ENCODE data around the gene THEM4. TPM values are rescaled to one million over a fixed set of nuclear protein-coding genes. Genes with fewer than 3 reads are reported as not detected.

The THEM4 gene
- total RNA-seq, 3 donors from 2014 or later, result 21.6 to 23.7 (median 22.2) TPM

DNA sequence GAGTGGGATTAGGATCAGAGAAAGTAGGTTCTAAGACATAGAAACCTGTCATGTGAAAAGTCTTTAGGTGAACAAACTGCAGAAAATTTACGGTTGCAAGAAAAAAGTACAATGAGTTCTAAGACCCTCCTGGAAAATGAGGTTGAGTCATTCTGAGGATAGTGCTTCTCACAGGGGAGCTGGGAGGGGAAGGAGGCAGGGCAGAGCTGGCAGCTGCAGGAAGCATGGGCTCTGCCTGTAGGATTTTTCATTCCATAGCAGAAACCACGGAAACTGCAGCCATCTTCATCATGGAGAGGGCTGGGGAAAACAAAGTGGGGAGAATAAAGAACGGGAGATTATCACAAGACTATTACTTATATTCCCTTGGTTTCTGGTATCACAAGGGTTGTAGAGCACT lies 25.8 kb upstream of the THEM4 start:
- Histone ChIP-seq H3K9me3 (no peaks in the 10 kb centered on the region), H3K27me3 (no peaks in the 10 kb centered on the region), H3K4me1 (no peaks in the 10 kb centered on the region), H3K36me3 (no peaks in the 10 kb centered on the region), H3K4me3 (no peak overlapping the region), H3K27ac (no peak overlapping the region)
- DNase-seq (ENCODE audit: low spot score in 2 of 2), result no peak
- TF ChIP-seq POLR2AphosphoS5 (IDR thresholded peaks at IDR 0.05) (no peak), POLR2A (IDR thresholded peaks at IDR 0.05) (no peak)
- TF ChIP-seq, protein P1, sequence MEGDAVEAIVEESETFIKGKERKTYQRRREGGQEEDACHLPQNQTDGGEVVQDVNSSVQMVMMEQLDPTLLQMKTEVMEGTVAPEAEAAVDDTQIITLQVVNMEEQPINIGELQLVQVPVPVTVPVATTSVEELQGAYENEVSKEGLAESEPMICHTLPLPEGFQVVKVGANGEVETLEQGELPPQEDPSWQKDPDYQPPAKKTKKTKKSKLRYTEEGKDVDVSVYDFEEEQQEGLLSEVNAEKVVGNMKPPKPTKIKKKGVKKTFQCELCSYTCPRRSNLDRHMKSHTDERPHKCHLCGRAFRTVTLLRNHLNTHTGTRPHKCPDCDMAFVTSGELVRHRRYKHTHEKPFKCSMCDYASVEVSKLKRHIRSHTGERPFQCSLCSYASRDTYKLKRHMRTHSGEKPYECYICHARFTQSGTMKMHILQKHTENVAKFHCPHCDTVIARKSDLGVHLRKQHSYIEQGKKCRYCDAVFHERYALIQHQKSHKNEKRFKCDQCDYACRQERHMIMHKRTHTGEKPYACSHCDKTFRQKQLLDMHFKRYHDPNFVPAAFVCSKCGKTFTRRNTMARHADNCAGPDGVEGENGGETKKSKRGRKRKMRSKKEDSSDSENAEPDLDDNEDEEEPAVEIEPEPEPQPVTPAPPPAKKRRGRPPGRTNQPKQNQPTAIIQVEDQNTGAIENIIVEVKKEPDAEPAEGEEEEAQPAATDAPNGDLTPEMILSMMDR (IDR thresholded peaks at IDR 0.05), result no peak
- intact Hi-C loops (cut with DNase I; ENCODE audit: low total_unique reads), result no loop called here

DNA sequence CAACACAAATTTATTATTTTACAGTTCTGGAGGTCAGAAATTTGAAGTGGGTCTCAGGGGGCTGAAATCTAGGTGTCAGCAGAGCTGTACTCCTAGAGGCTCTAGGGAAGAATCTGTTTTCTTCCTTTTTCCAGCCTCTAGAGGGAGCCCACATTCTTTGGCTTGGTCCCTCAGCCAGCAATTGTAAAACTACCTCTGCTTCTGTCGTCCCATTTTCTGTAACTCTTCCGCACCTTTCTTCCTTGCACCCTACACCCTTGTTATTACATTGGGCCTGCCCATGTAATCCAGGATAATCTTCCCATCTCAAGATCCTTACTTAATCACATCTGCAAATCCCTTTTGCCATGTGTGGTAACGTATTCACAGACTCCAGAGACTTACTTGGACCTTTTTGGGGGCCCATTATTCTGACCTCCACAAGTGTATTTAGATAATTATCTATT lies 24.8 kb upstream of the THEM4 start:
- no peak overlapping the region for H3K4me3 ChIP-seq
- H3K27ac ChIP-seq, result no peak overlapping the region
- no peaks in the 10 kb centered on the region for H3K27me3 ChIP-seq
- intact Hi-C loops (cut with DNase I; ENCODE audit: low total_unique reads), result no loop called here
- no peaks in the 10 kb centered on the region for H3K4me1 ChIP-seq
- no peaks in the 10 kb centered on the region for H3K9me3 ChIP-seq
- no peak for DNase-seq (ENCODE audit: low spot score in 2 of 2)
- TF ChIP-seq POLR2AphosphoS5 (IDR thresholded peaks at IDR 0.05) (peak in 2 of 3 donors; percentile 22 to 30), POLR2A (IDR thresholded peaks at IDR 0.05) (no peak)
- TF ChIP-seq, protein P1 (IDR thresholded peaks at IDR 0.05), result peak in 2 of 3 donors; percentile 85
- H3K36me3 ChIP-seq, result no peaks in the 10 kb centered on the region

DNA sequence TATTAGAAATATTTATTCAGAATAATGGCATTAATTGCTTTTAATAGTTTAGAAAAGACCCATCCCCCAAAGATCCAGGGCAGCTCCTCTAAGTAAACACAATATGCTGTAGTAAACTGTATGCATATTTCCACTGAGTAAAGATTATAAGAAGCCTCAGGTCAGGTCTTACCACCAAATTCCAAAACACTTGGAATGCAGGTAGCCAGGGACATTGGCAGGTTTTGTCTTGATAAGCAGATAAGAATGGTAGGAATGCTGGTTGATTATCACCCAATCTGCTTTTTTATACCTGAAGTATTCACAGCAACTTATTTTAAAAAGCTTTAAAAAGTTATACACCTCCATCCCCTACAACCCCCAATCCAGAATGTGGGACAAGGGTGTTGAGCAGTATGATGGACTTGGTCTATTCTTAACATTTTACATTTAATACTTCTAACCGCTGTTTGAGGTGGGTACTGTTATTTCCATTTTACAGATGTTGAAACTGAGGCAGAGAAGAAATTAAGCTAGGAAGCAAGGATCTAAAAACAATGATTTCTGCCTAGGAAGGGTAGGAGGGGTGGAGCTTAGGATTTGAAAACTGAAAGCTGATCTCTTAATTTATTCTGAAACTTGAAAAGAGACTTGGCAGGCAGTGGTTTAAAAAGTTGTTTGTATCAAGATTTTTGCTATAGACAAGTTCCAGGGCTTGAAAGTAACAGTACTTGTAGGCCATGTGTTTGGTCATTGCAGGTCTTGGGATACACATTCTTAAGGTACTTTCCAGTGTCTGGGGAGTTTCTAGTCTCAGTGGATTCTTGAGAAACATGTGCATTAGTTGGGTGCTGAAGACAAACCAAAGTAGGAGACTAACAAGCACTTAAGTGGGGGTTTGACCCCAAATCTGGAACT lies 15.6 kb upstream of the THEM4 start:
- no peak overlapping the region for H3K4me3 ChIP-seq
- intact Hi-C loops (cut with DNase I; ENCODE audit: low total_unique reads), result no loop called here
- H3K4me1 ChIP-seq, result no peaks in the 10 kb centered on the region
- H3K9me3 ChIP-seq, result no peaks in the 10 kb centered on the region
- H3K36me3 ChIP-seq, result no peaks in the 10 kb centered on the region
- TF ChIP-seq POLR2AphosphoS5 (IDR thresholded peaks at IDR 0.05), result no peak
- TF ChIP-seq, protein P1 (IDR thresholded peaks at IDR 0.05), result no peak
- TF ChIP-seq POLR2A (IDR thresholded peaks at IDR 0.05), result no peak
- no peak for DNase-seq (ENCODE audit: low spot score in 2 of 2)
- no peak overlapping the region for H3K27ac ChIP-seq
- H3K27me3 ChIP-seq, result no peaks in the 10 kb centered on the region

DNA sequence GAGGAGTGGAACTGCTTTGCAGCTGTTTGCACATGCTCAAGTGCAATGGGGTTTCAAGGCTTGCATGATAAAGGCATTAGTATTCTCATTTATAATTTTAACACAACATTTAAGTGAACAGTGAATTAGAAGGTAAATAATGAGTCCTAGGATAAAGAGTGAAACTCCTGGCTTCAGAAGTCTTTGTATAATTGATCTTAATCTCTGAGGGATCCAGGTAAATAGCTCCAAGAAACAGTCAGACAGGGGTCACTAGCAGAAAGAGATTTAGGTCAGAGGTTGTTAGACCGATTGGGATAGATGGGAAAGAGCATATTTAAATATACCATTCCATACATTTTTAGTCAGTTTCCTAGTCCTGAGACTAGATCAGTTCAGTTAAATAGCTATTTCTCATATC lies 14.1 kb upstream of the THEM4 start:
- Histone ChIP-seq H3K27ac (no peak overlapping the region), H3K36me3 (no peaks in the 10 kb centered on the region), H3K27me3 (no peaks in the 10 kb centered on the region), H3K4me3 (no peak overlapping the region), H3K9me3 (no peaks in the 10 kb centered on the region), H3K4me1 (no peaks in the 10 kb centered on the region)
- TF ChIP-seq, protein P1 (IDR thresholded peaks at IDR 0.05), result no peak
- TF ChIP-seq POLR2AphosphoS5 (IDR thresholded peaks at IDR 0.05) (no peak), POLR2A (IDR thresholded peaks at IDR 0.05) (no peak)
- DNase-seq (ENCODE audit: low spot score in 2 of 2), result no peak
- intact Hi-C loops (cut with DNase I; ENCODE audit: low total_unique reads), result no loop called here

DNA sequence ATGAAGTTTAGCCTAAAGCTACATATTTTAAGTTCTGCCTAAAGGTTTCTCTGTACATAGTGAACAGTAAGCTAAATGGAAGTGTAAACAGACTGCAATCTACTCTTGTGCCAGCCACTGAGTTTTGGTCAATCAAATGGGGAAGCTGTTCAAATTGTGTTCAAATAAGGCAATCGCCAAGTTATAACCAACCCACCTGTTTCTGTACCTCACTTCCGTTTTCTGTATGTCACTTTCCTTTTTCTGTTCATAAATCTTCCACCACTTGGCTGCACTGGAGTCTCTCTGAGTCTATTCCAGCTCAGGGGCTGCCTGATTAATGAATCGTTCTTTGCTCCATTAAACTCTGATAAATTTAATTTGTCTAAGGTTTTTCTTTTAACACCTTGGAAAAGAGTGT lies 10.8 kb upstream of the THEM4 start:
- H3K27me3 ChIP-seq, result no peaks in the 10 kb centered on the region
- H3K27ac ChIP-seq, result no peak overlapping the region
- H3K4me3 ChIP-seq, result no peak overlapping the region
- H3K4me1 ChIP-seq, result no peaks in the 10 kb centered on the region
- H3K9me3 ChIP-seq, result no peaks in the 10 kb centered on the region
- no peak for DNase-seq (ENCODE audit: low spot score in 2 of 2)
- TF ChIP-seq POLR2AphosphoS5 (IDR thresholded peaks at IDR 0.05) (no peak), POLR2A (IDR thresholded peaks at IDR 0.05) (no peak)
- TF ChIP-seq, protein P1 (IDR thresholded peaks at IDR 0.05), result no peak
- intact Hi-C loops (cut with DNase I; ENCODE audit: low total_unique reads), result no loop called here
- no peaks in the 10 kb centered on the region for H3K36me3 ChIP-seq

Data from breast epithelium (tissue), 4 donors.